T-helper 22 cell (primary cell): ENCODE results near the gene SNX32.

Experiments
- DNase-seq: peaks from one replicate; pipeline ENCODE4 v3.0.0-alpha.2; 2020; ENCODE audit warnings: low read depth

SNX32 gene

DNA sequence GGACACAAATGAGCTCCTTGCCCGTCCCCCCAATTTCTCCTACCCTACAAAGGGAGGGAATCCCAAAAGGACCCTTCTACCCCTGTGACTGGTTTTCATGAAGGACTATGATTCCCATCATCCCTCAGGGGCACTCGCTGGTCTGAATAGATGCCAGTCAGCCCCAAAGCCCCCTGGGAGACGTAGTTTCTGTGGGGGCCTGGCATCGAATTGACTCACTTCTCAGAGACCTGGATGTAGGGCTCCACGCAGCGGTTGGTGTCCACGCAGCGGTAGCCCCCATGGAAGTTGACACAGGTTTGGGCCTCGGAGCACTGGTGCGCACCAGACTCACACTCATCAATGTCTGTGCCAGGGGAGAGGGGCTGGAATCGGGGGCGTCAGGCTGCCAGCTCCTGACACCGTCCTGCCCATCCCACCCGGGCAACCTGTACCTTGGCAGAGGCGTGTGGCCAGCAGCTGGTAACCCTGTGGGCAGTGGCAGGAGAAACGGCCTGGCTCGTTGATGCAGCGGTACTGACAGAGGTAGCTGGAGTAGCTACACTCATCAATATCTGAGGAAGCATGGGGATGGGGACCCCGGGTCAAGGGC lies 34.4 kb downstream of the SNX32 start:
- no peak for DNase-seq

DNA sequence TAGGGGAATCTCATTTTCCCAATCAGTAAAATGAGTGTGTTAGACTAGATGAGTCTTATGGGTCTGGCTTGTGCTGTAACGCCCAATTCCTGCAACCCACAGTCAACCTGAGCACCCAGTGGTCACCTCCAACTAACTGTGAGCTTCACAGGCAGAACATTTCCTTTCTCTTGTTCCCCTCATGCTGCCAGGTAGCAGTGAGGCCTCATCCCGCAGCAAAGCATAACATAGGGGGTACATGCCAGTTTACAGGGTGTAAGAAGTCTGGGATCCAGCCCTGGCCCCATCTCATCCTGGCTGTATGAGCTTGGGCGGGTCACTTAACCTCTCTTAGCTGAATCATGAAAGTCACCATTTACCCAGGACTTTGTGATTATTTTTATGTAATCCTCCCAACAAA lies 35.1 kb downstream of the SNX32 start:
- no peak for DNase-seq

DNA sequence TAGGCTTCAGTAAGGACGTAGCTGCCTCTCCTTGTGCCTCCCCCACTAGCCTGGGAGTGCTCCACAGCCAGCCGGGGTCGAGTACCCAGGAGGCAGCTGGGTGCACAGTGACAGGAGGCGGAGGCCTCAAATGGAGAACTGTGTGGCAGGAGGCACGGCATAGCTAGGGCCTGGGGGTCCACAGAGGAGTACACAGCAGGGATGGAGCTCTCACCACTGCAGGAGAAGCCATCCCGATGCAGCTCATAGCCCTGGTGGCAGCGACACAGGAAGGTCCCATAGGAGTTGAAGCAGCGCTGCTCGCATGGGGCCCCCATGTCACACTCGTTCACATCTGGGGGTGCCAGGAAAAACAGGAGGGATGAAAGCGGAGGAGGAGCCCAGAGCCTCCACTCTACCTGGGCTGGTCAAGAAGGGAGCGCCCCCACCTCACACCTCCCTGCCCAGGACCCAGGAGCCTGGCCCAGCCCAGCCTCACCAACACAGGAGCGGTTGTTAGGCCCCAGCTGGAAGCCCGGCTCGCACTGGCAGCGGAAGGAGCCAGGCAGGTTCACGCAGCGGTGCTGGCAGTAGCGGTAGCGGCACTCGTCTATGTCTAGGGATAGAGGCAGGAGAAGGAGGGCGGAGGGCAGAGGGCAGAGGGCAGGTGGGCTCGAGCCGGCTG lies 36.0 kb downstream of the SNX32 start:
- no peak for DNase-seq

DNA sequence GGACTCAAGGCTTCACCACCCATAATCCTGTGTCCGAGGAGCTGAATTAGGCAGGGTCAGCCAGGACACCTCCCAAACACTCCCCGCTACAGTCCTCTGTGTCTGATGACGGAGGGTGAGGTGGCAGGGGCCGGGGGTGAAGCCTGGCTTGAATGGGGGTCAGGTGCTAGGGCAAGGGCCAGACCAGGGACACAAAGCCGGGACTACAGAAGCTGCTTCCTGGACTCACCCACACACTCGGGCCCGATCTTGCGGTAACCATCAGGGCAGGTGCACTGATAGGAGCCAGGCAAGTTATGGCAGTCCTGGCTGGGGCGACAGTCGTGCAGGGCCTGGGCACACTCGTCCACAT lies 36.5 kb downstream of the SNX32 start:
- no peak for DNase-seq

DNA sequence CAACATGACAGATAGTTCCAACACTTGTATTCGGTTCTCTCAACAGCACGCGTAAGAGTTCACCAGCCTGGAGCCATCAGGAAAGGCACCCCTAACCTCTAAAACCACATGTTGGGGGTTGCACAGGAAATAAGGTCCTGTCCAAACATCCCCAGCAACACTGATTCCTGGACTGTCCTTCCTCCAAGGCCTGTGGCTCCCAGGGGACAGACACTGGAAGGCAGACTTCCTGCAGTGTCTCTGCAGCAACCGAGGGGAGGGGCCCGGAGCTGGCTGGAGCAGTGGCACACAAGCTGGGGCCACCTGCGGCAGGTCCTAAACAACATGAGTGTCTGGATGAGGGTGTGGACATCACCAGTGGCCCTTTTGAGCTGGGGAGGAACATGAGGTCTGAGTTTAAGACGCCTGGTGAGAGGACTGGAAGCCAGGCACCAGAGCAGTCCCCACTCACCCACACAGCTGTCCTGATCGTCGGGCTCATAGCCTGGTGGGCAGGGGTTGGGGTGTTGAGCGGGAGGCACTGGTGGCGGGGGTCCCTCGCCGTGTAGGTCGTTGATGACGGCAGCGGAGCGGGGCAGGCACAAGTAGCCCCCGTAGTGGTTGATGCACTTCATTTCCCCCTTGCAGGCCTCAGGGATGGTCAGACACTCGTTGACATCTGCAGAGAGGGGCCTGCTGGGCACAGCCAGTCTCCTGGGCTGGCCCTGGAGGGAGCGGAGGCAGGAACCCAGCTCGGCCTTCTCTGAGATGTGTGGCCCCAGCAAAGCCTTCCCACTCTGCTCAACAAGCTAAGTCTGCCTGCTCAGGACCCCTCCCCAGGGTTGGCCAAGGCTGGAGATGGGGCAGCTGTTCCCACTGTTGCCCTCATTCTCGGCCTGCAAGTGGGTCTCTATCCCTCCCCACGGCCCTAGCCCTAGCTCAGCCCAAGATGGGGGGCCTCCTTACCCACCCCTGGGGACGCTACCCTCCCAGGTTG lies 37.2 kb downstream of the SNX32 start:
- no peak for DNase-seq

DNA sequence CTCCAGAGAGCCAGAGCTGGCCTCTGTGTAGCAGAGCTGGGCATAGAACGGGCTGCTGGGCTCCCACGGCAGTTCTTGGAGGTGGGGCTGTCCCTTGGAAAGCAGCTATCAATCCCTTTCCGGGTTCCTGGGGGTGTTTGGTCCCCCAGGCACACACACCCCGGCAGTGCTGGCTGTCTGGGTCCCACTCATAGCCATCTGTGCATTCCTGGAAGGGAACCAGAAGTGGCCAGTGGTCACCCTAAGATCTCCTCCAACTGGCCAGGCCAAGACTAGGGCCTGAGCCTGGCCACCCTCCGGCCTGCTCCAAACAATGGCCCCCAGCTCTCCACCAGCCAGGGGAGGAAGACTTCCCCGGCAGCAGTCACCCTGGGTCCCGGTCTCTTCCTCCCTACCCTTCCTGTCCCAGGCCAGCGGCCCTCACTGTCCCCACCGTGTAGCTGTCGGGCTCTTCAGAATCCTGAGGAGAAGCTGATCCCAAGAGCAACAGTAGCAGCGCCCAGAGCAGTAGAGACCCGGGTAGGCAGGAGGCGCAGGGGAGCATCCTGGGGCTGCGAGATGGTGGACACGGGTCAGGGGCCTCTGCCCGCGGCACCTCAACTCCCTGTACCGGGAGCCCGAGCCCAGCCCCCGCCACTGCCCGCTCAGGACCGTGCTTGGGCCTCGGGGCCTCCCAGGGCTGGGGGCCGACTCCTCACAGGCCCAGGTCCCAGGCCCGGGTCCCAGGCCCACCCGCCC lies 38.2 kb downstream of the SNX32 start:
- no peak for DNase-seq

DNA sequence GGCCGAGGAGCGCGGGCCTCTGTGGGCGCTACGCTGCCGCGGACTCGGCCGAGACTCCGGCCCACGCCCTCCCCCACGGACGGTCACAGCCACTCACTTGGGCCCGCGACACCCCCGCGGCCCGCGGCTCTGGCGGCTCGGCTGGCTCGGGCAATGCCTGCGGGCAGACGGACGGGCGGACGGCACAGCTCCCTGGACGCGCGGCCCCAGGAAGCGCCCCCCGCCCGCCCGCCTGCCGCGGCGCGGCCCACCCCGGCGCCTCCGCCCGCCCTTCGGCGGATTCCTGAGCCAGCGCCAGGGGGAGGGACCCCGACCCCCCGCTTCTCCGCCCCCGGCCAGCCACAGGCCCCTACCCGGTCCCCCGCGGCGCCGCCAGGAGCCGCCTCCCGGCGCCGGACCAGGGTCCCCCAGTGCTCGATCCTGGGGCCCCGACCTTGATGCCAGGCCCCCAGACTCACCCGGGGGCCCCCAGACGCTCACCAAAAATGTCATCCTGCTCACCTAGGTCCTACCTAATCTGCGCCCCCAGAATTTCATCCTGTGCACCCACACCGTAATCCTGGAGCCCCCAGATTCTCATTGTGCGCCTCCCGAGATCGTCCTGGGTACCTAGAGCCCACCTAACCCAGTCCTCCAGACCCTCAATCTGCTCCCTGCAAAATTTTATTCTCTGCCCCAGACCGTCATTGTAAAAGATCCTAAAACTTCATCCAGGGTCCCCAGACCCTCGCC lies 39.0 kb downstream of the SNX32 start, which contains the start of gene EFEMP2:
Gene EFEMP2 (minus strand): TSS at position 215 of the 732 bp plus-strand sequence. CDS start 446 bp downstream, outside the sequence.
- DNase-seq = no peak

DNA sequence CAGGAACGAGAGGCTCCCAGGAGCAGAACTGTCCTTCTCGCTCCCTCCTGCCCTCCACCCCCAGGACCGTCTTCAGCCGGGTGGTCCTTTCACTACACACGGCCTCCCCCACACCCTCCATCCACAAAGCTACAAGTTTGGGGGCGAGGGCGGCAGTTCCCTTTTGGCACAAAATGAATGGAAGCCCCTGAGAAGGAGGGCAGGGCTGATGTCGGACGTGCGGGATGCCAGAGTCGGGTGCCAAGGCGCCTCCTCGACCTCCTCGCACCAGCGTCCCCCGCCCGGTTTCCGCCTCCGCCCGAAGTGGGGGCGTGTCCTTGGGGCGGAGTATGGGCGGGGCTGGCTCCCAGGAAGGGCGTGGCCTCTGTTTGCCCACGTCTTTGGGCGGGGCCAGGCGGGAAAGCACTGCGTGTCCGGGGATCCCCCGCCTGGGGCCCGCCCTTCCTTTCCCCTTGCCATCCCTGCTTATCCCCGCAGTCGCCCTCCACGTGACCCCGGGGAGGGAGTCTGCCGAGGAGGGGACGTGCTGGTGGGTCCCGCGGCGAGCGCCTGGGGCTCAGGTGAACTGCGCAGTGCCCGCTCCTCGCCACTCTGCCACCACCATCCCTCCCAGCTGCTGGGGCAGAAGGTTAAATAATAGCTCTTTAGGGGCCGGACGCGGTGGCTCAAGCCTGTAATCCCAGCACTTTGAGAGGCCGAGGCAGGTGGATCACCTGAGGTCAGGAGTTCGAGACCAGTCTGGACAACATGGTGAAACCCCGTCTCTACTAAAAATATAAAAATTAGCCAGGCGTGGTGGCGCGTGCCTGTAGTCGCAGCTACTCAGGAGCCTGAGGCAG lies 39.8 kb downstream of the SNX32 start:
- DNase-seq = peak; percentile 93

DNA sequence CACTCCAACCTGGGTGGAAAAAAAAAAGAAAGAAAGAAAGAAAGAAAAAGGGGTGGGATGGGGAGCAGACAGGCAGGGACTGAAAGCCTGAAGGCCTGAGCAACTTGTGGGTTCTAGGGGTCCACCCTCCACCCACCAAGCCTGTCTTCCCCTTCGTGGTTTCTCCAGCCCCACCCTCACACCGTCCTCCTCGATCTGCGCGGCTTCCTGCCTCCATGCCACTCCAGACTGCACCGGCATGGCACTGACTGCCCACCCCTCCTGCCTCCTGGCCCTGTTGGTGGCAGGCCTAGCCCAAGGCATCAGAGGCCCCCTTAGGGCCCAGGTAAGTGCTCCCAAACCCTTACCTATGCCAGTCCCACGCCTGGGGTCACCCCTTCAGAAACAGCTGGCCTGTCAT lies 45.9 kb downstream of the SNX32 start, which contains the start of gene CTSW:
Gene CTSW (plus strand): TSS at position 221 of the 400 bp plus-strand sequence. CDS start 18 bp downstream, at position 239.
- DNase-seq = no peak

DNA sequence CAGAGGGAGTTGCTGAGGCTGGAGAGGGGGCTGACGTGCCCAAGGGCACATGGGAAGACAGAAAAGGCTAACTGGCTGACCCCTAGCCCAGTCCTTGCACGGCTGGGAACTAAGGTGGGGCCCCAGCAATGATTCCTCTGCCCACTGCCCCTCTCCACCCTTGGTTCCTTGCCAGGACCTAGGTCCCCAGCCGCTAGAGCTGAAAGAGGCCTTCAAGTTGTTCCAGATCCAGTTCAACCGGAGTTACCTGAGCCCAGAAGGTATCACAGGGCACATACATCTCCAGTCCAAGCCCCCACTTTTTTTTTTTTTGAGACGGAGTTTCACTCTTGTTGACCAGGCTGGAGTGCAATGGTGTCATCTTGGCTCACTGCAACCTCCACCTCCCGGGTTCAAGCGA lies 46.3 kb downstream of the SNX32 start:
- no peak for DNase-seq

DNA sequence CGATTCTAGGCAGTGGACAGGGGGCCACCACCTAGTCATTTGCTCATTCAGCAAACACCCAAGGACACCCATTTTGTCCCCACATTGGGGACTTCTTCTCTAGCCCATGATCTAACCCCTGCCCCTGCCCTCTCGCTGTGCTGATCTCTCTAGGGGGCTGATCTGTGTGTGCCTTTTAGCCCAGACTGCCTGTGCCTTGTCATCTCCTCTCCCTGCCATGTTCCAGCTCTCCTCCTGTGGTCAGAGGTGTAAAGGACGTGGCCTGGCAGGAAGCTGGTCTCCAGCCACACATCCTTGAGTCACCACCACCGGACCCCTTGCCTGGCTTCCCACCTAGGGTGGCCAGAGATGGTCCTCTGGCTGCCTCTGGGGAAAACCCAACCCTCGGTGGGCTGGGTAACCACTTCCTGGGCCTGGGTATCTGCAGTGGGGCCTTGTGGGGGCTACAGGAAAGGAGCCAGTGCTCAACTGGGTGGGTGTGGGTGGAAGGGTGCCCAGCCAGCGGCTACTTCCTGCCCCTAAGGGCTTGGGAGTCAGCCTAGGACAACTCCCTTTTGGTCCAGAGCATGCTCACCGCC lies 47.2 kb downstream of the SNX32 start:
- no peak for DNase-seq

DNA sequence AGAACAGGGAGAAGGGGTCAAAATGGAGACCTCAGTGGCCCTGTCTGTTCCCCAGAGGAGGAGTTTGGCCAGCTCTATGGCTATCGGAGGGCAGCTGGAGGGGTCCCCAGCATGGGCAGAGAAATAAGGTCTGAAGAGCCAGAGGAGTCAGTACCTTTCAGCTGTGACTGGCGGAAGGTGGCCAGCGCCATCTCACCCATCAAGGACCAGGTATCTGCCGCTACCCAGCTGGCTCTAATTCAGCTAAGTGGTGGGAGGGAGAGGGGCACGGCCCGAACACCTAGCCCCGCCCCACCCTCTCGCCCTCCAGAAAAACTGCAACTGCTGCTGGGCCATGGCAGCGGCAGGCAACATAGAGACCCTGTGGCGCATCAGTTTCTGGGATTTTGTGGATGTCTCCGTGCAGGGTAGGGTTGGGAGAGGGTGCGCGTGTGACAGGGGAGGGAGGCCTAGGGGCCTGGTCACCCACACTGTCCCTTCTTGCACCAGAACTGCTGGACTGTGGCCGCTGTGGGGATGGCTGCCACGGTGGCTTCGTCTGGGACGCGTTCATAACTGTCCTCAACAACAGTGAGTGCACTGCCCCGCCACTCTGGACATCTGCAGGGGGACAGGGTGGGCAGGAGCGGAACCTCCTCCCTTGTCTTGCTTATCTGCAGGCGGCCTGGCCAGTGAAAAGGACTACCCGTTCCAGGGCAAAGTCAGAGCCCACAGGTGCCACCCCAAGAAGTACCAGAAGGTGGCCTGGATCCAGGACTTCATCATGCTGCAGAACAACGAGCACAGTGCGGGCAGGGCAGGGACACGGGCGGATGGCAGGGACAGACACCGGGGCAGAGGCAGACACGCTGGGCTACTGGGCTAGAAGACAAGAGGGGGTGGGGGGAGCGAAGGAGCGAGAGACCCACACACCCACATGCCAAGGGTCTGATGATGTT lies 48.6 kb downstream of the SNX32 start:
- DNase-seq = no peak

DNA sequence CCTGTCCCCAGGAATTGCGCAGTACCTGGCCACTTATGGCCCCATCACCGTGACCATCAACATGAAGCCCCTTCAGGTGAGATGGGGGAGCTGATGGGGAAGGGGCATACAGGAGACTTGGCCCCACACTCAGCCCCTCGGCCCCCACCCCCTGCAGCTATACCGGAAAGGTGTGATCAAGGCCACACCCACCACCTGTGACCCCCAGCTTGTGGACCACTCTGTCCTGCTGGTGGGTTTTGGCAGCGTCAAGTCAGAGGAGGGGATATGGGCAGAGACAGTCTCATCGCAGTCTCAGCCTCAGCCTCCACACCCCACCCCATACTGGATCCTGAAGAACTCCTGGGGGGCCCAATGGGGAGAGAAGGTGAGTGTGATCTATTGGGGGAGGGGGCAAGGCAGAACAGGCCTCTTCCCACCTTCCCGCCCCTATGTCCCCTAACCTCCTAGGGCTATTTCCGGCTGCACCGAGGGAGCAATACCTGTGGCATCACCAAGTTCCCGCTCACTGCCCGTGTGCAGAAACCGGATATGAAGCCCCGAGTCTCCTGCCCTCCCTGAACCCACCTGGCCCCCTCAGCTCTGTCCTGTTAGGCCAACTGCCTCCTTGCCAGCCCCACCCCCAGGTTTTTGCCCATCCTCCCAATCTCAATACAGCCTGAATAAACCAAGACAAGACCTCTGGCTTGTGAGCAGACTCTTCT lies 49.4 kb downstream of the SNX32 start:
- no peak for DNase-seq

DNA sequence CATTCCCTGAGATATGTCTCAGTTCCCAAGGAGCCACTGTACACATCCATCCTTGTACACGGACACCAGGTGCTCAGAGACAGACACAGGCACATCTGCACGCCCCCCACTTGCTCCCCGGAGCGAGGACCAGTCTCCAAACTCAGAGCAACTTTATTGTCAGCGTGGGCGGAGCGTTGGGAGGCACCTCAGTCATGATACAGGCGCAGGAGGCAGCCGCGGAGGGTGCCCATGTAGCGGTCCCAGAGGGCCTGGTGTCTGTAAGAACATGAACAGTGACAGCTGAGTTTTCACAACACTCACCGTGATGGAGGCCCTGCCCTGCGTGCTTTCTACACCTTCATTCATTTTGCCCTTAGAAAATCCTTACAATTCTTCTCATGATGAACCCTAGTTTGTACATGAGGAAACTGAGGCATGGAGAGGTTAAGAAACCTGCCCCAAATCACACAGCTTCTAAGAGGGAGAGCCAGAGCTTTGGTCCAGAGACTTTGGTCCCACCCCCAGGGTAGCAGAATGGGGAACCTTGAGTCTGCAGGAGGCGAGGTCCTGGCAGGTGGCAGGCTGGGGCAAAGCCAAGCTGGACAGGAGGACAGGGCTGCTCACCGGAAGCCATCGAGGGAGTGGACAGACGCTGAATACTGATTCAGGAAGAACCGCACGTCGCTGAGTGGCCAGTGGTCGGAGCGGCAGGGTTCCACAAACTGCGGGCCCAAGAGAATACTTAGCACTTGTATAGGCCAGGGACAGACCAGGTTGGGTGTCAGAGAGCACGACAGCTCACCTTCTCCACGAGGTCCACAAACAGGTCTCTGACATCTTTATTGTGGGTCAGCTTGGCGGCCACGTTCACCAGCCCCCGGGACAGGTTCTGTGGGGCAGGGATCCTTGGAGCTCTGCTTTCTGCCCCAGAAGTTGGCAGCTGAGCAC lies 50.3 kb downstream of the SNX32 start:
- no peak for DNase-seq

DNA sequence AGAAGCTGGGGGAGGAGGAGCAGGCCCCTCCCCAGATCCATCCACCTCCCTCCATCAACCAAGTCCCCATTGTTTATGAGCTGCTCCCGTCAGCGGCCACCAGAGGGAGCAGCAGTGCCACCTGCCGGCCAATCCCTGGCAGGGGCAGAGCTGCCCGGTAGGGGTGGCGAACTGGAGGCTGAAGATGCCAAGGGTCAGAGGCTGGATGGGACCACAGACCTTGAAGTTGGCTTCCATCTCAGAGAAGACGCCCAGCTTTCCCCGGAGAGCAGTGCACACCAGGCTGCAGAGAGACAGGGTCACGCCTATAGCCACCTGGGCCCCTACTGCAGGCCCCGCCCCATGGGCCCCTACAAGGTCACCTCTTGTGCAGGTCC lies 50.9 kb downstream of the SNX32 start:
- peak; percentile 62 for DNase-seq

DNA sequence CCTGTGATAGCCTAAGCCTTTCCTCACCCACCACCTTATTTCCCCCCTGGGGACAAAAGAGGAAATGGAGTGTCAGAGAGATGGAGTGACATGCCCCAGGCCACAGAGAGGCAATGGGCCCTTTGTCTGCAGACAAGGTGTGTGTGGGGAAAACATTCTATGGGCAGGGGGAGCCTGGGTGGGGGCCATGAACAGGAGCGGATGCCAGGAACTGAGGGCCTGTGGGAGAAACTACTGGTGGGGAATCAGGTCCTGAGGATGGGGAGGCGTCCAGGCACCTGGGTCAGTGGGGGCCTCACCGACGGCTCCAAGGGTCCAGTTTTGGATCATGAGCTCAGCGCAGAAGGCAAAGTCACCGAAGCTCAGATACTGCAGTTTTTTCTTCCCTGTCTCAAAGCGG lies 51.5 kb downstream of the SNX32 start:
- DNase-seq = no peak
